Body of pancreas (tissue), 4 donors: Measurements from ENCODE around the gene TMEM170A. TPM values are rescaled to one million over a fixed set of nuclear protein-coding genes. Genes with fewer than 3 reads are reported as not detected.
A peak's percentile ranks its signal among the peaks of the same experiment; 100 is the strongest.

Experiments used
- ATAC-seq: fragments of 150-250 bp; one replicate; pipeline ENCODE4 v1.9.1; 2016
- DNase-seq, 4 donors: peaks; one replicate each; pipeline ENCODE4 v3.0.0-alpha.2; 2019
- H3K27ac ChIP-seq, 4 donors: fragments of 200-600 bp; sonication (generic); 1 replicate in 3 of 4; 2 replicates in 1 of 4; pipeline versions ENCODE4 v1.5.1 to v1.6.1; 2016 to 2019; ENCODE audit warnings: mild to moderate bottlenecking in 1 of 4, mixed read lengths in 1 of 4, moderate library complexity in 1 of 4
- H3K27me3 ChIP-seq, 2 donors: fragments of 200-600 bp; sonication (generic); one replicate each; pipeline ENCODE4 v1.6.0; 2016; ENCODE audit warnings: mild to moderate bottlenecking in 1 of 2
- H3K36me3 ChIP-seq, 2 donors: fragments of 200-600 bp; sonication (generic); replicated peaks in 1 of 2; 2 replicates each; pipeline ENCODE4 v1.5.1; 2016; ENCODE audit warnings: low read depth in 2 of 2; ENCODE audit not compliant: insufficient read depth in 1 of 2
- H3K4me1 ChIP-seq: fragments of 200-600 bp; sonication (generic); one replicate; pipeline ENCODE4 v1.6.0; 2016
- H3K4me3 ChIP-seq, 2 donors: fragments of 200-600 bp; sonication (generic); 1 replicate in 1 of 2; 2 replicates in 1 of 2; pipeline ENCODE4 v1.5.1; 2016 to 2019
- H3K9me3 ChIP-seq, 3 donors: fragments of 200-600 bp; sonication (generic); 1 replicate in 2 of 3; 2 replicates in 1 of 3; pipeline ENCODE4 v1.5.1; 2016
- POLR2A ChIP-seq, 3 donors: fragments of 450-650 bp; IDR thresholded peaks; one replicate each; pipeline ENCODE4 v1.6.1; 2016; ENCODE audit warnings: antibody characterized with exemption in 3 of 3, mild to moderate bottlenecking in 2 of 3
- WGBS, 2 donors: methylation state at CpG; one replicate each; pipeline ENCODE4 v1.1.5; 2017; 5-methylcytosine and 5-hydroxymethylcytosine counted together
- intact Hi-C: fragments of 100-400 bp; cut with DNase I; formaldehyde crosslinking; loops from one replicate; pipeline ENCODE4 v1.15.1; 2023
- total RNA-seq, 2 donors: library from RNA; depleted of rRNA; stranded (reverse); fragments of >200 nt; gene quantifications; one replicate each; pipeline ENCODE4 v1.1.0, GENCODE V29; 2016
- TF ChIP-seq, protein P1 (sequence below), 7 experiments: fragments of 450-650 bp in 4 of 7; fragments of 200-600 bp in 3 of 7; sonication (generic) in 3 of 7; IDR thresholded peaks; one replicate each; pipeline ENCODE4 v1.5.1; 2016 to 2019; ENCODE audit warnings: antibody characterized with exemption in 7 of 7

The TMEM170A gene
- total RNA-seq, 2 donors from 2014 or later: 17.1 TPM

DNA sequence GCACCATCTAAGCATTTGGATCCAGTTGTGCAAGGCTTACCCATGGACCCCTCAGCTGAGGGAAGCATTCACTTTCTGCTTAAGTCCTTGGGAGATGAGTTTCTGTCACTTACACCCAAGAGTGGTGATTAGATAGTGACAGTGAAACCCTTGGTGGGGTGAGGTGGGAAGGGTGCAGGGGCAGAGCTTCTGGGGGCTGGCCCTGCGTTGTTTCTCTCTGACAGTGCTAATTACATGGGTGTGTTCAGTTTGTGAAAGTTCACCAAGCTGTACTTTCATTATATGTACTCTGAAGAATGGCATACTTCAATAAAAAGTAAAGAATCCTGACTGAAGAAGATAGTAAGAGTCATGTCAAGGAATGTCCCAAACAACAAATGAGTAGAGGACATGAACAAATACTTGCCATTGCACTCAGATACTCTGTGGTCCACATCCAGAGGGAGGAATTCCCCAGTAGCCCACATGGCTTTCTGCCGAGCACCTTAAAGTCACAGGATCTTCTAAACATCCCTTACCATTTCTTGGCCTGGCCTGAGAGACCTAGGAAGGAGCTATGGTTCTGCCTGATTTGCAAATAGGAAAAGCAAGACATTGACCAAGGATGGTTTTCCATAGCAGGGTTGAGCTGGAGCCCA, 22.3 kb upstream of the TMEM170A start:
- Histone ChIP-seq H3K27me3 (no peaks in the 10 kb centered on the region), H3K27ac (no peak overlapping the region), H3K4me3 (no peak overlapping the region), H3K36me3 (no peaks in the 10 kb centered on the region), H3K4me1 (no peaks in the 10 kb centered on the region), H3K9me3 (no peaks in the 10 kb centered on the region)
- no peak for DNase-seq
- WGBS, 2 donors: 71 to 85% methylated on average over 2 of the region's 2 CpGs
- no peak for ATAC-seq
- TF ChIP-seq POLR2A (IDR thresholded peaks at IDR 0.05): no peak
- TF ChIP-seq, protein P1, sequence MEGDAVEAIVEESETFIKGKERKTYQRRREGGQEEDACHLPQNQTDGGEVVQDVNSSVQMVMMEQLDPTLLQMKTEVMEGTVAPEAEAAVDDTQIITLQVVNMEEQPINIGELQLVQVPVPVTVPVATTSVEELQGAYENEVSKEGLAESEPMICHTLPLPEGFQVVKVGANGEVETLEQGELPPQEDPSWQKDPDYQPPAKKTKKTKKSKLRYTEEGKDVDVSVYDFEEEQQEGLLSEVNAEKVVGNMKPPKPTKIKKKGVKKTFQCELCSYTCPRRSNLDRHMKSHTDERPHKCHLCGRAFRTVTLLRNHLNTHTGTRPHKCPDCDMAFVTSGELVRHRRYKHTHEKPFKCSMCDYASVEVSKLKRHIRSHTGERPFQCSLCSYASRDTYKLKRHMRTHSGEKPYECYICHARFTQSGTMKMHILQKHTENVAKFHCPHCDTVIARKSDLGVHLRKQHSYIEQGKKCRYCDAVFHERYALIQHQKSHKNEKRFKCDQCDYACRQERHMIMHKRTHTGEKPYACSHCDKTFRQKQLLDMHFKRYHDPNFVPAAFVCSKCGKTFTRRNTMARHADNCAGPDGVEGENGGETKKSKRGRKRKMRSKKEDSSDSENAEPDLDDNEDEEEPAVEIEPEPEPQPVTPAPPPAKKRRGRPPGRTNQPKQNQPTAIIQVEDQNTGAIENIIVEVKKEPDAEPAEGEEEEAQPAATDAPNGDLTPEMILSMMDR (IDR thresholded peaks at IDR 0.05): no peak
- intact Hi-C loops: no loop called here

DNA sequence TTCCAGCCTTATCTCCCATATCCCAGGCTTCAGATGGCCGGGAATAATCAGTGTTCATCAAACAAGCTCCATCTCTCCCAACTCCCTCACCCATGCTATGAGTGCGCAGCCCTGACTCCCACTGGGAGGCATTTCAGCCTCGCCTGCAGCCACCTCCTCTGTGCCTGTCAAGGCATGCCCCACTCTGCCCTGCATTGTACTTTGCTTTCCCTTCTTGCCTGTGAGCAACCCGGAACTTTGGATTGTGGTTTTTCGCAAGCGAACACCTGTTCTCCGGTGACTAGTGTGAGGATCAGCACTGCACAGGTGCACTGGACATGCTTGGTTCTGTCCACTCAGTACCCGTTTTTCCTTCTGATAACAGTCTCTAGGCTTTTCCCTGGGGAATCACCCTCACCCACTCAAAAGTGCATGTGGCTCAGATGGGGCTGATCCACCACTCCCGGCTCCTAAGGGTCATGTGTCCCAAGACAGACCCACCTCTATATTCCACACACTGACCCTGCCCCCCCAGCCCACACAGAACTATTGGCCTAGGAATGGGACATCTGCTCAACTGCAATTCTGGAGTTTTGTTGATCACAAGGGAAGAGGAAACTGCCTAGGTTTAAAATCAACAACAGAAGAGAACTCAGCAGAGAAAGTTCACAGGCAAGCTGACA, 21.7 kb upstream of the TMEM170A start:
- Histone ChIP-seq H3K4me1 (no peaks in the 10 kb centered on the region), H3K4me3 (no peak overlapping the region), H3K27me3 (no peaks in the 10 kb centered on the region), H3K27ac (no peak overlapping the region), H3K36me3 (no peaks in the 10 kb centered on the region), H3K9me3 (no peaks in the 10 kb centered on the region)
- DNase-seq (peak in 1 of 4 donors; percentile 44), ATAC-seq (no peak)
- no peak for TF ChIP-seq POLR2A (IDR thresholded peaks at IDR 0.05)
- TF ChIP-seq, protein P1 (IDR thresholded peaks at IDR 0.05): no peak
- WGBS, 2 donors: 62 to 65% methylated on average over 9 of the region's 9 CpGs
- intact Hi-C loops: no loop called here

DNA sequence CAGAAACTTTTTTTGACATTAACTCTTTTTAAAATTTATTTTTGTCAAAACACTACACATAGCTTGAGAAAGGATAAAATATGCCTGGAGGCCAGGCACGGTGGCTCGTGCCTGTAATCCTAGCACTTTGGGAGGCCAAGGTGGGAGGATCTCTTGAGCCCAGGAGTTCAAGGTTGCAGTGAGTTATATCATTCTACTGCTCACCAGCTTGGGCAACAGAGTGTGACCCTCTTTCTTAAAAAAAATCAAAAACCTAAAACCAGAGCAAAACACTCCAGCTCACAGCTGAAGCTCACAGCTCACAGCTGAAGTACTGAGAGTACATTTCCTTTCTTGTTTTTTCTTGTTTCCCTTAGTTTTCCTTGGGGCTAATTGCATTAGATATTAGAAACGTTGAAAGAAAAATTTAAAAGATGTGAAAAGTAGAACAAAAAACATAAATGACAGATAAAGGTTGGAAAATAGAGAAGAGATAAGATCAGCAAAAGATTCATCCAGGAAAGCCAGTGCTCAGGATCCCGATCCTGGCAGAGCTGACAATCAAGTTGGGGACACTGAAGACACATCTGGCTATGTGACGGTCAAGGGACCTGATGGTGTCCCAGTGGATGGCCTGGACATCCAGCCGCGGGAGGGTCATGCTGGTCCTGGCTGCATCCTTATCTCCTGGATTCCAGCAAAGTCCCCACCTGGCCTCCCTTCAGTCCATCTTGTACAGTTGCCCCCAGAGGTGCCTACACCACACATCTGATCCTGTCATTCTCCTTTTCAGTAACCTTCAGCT, 20.9 kb upstream of the TMEM170A start:
- no peak overlapping the region for H3K4me3 ChIP-seq
- no peaks in the 10 kb centered on the region for H3K9me3 ChIP-seq
- no peak overlapping the region for H3K27ac ChIP-seq
- TF ChIP-seq POLR2A (IDR thresholded peaks at IDR 0.05): no peak
- TF ChIP-seq, protein P1 (IDR thresholded peaks at IDR 0.05): no peak
- WGBS, 2 donors: 75 to 83% methylated on average over 7 of the region's 7 CpGs
- no peaks in the 10 kb centered on the region for H3K4me1 ChIP-seq
- H3K36me3 ChIP-seq: no peaks in the 10 kb centered on the region
- DNase-seq (no peak), ATAC-seq (no peak)
- no peaks in the 10 kb centered on the region for H3K27me3 ChIP-seq
- intact Hi-C loops: no loop called here

DNA sequence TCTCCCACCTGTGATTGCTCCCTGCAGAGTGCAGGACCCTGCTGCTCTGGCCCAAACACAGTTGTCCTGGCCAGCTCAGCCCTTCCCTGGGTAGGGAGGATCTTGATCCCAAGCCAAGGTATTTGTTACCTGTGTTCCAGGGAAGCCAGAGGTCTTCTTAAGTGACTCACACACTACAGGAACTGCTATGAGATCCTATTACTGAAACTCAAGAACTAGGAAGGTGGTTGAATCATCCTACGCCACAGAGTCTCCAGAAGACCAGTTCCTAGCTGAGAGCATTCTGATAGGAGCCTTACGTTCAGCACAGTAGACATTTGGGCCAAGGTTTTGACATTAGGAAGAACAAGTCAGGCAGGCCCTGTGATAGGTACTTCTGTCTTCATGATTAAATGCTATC, 18.7 kb upstream of the TMEM170A start:
- Histone ChIP-seq H3K4me3 (no peak overlapping the region), H3K36me3 (no peaks in the 10 kb centered on the region), H3K27ac (no peak overlapping the region), H3K27me3 (no peaks in the 10 kb centered on the region), H3K9me3 (no peaks in the 10 kb centered on the region), H3K4me1 (no peaks in the 10 kb centered on the region)
- DNase-seq (no peak), ATAC-seq (no peak)
- TF ChIP-seq, protein P1 (IDR thresholded peaks at IDR 0.05): no peak
- no peak for TF ChIP-seq POLR2A (IDR thresholded peaks at IDR 0.05)
- WGBS, 2 donors: 86 to 89% methylated on average over 2 of the region's 2 CpGs
- intact Hi-C loops: no loop called here
